Tibial nerve (tissue), 4 donors: ENCODE measurements around the gene ANO1.

Experiments
- EP300 ChIP-seq, 2 donors: sonication (generic); formaldehyde crosslinking; IDR thresholded peaks; one replicate each; pipeline ENCODE4 v1.6.1; 2017; ENCODE audit warnings: antibody characterized with exemption in 2 of 2, mild to moderate bottlenecking in 1 of 2
- TF ChIP-seq, protein P1 (sequence below), 5 experiments: fragments of 200-600 bp in 3 of 5; fragments of 450-650 bp in 2 of 5; sonication (generic) in 3 of 5; IDR thresholded peaks; one replicate each; pipeline ENCODE4 v1.5.1; 2016 to 2019; ENCODE audit warnings: antibody characterized with exemption in 5 of 5, mild to moderate bottlenecking in 3 of 5, moderate library complexity in 2 of 5

DNA sequence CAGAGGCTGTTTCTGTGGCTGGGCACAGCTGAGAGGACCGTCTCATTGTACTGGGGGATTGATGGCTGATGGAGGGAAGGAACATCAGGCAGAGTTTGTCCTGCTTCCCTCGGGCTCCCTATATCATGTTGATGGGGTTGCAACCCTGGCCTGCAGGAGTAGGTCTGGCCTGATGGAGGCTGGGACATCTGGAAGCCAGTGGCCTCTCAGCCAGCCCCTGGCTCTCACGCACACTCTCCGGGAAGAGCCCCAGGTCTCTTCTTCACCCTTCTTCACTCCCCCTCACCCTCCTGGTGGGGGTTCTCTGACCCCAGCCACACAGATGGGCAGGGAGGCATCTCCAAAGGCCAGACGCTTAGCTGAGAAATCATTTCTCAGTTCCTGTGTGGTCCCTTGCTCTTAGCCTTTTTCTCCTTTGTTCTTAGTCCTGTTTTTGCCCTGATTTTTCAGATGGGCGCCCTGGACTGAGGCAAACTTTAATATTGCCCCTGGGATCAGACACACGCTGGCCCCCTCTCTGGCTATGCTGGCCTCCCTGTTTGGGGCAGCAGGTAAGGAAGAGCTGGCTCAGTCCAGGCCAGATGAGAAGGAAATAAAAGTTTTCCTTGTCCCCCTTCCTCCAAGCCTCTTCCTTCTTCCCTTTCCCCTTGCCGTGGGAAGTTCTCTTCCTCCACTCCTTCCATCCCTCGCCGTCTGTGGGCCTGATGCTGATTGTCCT, 13.9 kb upstream of the ANO1 start:
- TF ChIP-seq EP300 (IDR thresholded peaks at IDR 0.05): no peak
- TF ChIP-seq, protein P1, sequence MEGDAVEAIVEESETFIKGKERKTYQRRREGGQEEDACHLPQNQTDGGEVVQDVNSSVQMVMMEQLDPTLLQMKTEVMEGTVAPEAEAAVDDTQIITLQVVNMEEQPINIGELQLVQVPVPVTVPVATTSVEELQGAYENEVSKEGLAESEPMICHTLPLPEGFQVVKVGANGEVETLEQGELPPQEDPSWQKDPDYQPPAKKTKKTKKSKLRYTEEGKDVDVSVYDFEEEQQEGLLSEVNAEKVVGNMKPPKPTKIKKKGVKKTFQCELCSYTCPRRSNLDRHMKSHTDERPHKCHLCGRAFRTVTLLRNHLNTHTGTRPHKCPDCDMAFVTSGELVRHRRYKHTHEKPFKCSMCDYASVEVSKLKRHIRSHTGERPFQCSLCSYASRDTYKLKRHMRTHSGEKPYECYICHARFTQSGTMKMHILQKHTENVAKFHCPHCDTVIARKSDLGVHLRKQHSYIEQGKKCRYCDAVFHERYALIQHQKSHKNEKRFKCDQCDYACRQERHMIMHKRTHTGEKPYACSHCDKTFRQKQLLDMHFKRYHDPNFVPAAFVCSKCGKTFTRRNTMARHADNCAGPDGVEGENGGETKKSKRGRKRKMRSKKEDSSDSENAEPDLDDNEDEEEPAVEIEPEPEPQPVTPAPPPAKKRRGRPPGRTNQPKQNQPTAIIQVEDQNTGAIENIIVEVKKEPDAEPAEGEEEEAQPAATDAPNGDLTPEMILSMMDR (IDR thresholded peaks at IDR 0.05): no peak
